HG03575 (cell line): ENCODE data around the gene KLHL40.

ENCODE experiments used
- ATAC-seq: cut with Tn5 transposase; IDR thresholded peaks from one replicate; pipeline ENCODE4 v1.9.1; 2021; ENCODE audit not compliant: unreplicated experiment, insufficient number of reproducible peaks, low FRiP score; ENCODE audit errors: extremely low read depth

Gene KLHL40

DNA sequence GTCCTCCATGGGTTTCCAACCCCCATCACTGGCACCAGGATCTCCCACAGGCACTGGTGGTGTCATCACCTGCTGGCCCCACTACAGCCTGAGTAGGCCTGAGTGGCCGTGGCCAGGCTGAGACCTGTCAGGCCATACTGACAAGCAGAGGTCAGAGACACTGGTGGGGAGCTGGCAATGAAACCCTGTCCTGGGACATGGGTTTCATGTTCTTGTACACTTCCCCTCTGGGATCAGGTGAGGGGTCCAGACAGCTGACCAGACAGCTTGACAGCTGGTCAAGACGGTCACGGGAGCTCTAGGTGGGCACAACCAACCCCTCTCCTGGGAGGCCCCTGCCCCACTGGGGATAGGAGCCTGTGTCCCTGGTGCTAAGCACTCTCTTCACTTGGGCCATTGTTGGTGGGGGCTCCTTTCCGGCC is 18.7 kb upstream of the KLHL40 start:
- ATAC-seq = no peak

DNA sequence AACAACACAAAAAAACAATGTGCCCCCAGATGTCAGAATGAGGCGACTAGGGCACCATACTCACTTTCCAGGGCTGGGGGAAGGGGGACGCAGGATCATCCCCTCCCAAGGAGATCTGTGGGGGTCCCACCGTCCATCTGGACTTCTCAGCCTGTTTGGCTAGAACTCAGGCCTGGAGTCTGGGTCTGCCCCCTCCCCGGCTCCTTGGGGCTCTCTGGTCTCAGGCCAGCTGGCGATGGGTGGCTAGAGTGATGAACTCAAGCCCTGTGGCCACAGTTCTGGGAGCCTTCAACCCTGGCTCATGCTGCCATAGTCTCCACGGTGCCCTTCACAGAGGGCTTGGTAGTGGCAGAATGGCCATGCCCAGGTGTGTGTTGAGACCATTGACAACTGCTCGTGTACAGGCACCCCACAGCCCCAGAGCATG is 18.2 kb upstream of the KLHL40 start:
- no peak for ATAC-seq

DNA sequence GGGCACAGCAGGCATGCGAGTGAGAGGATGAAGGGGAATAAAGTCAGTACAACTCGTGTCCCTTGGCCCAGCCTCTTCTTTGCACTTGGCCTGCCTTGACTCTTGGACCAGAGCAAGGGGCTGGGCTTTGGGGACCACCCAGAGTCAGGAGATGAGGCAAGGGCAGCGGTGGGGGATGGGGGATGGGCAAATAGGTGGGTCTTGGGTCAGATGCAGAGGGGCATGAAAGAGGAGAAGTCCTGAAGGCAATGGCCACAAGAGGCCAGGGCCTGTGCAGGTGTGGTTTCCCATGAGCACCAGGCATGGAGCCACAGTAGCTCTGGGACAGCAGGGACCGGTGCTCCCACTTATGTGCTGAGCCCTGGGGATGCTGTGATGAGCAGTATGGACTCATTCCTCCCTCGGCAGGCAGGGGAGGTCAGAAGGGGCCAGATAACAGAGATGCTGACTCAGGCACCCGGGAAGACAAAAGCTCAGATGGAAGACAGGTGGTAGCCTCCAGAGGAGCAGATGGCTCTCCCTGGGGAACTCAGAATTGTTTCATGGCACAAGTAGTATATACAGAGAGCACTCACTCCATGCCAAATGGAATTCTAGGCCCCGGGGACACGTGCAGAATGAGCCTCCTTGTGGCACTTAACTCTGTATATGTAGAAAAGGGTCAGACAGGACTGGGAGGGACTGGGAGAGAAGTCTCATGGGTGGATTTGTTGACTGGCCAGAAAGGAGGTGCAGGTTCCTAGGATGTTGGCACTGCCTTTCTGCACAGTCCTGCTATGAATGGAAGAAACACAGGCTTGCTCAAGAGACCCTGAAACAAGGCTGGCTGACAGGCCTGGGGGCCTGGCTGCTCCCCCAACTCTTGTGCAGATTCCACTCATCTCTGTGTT is 17.6 kb upstream of the KLHL40 start:
- ATAC-seq = no peak

DNA sequence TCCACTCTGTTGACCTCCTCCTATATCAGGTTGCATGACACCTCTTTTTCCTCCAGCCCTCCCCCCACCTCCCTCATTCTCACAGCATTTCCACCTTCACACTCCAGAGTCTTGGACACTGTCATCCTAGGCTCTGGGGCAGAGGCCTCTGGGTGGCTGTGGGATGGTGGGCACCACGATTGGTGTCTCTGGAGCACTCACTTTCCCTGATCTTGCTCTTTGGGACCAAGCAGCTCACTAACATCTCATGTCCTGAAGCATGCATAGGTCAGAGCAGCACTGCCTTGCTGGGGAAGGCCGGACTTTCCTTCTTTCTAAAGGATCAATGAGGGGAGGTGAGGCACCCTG is 16.9 kb upstream of the KLHL40 start:
- ATAC-seq = no peak

DNA sequence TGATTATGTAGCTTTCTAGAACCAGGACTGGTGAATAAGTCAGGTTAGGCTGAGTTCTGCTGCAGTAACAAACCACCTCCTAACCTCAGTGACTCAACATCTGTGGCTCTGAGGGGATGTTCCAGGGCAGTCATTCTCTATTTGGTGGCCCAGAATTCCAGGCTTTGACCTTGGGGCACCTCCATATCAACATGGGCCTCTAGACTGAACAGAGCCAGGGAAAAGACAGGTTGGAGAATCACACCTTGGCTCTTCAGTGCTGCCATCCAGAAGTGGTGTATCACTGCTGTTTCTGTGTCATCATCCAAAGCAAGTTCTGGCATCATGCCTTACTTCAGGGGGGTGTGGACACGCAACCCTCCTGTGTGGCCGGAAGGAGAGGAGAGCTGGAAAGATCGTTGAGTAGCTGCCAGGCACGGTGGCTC is 16.5 kb upstream of the KLHL40 start:
- no peak for ATAC-seq

DNA sequence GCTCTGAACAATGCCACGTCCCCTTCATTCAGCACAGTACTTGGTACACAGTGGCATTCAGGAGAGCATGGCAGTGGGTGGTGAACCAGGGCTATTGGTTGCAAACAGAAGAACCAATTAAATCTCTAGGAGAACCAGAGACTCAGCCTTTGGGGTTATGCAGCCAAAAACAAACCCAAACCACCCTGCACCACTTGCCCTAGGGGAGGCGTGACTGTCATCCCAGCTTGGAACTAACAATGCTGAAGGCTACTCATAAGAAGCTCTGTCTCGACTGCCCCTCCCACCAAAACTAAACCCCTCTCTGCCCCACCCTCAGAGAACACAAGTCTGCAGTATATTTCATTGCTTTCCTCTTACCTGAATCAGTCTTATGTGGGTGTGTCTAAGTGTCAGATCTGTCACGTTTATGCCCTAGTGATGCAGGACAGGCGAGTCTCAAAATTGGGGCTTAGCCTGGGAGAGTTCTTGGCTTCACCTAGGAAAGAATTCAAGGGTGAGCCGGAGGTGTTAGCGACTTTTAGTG is 15.2 kb upstream of the KLHL40 start:
- ATAC-seq = no peak

DNA sequence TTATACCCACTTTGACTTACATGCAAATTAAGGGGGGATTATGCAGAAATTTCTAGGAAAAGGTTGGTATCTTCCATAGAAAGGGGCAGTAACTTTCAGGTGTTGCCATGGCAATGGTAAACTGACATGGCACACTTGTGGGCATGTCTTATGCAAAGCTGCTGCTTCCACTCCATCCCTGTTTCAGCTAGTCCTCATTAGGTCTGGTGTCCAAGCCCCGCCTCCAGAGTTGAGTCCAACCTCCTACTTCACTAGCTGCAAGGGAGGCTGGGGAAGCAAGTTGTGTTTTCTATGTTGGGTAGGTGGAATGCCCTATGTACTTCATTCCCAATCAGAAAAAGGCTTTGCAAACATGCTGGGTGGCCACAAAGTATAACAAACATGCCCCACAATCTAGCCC is 14.7 kb upstream of the KLHL40 start:
- ATAC-seq = no peak

DNA sequence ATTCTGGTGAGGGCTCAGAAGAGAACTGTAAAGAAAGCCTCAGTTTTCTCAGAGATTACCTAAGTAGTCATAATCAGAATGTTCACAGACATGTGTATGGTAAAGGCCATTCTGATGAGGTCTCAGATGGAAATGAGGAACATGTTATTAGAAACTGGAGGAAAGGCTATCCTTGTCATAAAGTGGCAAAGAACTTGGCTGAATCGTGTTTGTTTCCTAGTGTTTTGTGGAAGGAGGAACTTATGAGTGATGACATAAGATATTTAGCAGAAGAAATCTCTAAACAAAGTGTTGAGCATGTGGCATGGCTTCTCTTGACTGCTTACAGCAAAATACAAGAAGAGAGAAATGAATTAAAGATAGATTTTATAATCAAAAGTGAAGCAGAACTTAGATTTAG is 12.8 kb upstream of the KLHL40 start:
- ATAC-seq = no peak

DNA sequence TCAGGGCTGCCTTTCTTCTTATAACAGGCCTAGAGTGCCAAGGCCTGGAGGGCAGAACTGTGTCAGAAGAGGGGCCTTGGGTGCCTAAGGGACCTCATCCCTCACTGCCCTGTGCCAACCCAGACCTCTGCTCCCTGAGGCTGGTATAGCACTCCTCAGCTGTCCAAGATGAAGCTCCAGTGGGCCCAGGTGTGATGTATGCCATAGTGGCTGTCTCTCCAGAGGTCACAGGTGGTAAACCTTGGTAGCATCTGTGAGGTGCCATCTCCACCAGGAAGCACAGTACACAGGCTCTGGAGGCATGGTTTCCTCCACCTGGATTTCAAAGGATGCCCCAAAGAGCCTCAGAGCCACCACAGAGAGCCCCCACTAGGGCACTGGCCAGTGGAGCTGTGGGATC is 12.3 kb upstream of the KLHL40 start:
- ATAC-seq = no peak

DNA sequence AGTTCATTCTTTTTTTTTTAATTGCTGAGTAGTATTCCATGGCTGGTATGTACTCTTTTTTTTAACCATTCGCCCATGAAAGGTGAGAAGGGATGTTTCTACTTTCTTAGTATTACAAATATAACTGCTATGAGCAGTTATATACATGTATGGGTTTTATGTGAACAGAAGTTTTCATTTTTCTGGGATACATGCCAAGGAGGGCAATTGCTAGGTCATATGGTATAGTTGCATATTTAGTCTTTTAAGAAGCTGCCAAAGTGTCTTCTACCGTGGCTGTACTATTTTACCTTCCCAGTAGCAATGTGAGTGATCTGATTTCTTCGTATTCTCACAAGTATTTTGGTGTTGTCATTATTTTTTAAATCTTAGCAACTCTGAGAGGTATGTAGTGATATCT is 11.2 kb upstream of the KLHL40 start:
- ATAC-seq = no peak

DNA sequence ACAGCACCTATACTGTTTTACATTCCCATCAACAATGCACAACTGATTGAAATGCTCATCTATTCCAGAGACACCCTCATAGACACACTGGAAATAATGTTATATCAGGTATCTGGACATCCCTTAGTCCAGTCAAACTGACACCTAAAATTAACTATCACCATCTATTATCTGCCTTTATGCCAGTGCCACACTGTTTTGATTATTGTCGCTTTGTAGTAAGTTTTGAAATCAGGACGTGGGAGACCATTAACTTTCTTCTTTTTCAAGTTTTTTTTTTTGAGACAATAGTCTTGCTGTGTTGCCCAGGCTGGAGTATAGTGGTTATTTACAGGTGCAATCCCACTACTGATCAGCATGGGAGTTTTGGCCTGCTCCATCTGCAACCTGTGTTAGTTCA is 9.4 kb upstream of the KLHL40 start:
- no peak for ATAC-seq

DNA sequence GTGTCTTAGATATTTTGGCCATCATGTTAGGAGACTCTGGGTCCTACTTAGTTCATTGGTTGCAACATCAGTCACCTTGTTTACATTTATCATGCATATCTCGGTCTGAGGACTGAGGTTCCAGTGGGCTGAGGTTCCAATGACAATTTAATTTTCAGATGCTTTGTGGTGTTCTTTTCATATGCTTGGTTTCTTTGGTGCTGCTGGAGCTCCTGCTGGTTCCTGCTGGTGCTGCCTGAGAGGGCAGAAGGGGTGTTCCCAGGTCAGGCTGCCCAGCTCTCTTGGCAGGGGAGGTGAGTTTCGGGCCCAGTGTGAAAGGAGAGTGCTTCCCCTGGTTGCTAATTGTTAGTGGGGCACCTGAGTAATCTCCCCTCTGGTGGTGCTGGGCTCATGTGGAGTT is 6.9 kb upstream of the KLHL40 start:
- no peak for ATAC-seq

DNA sequence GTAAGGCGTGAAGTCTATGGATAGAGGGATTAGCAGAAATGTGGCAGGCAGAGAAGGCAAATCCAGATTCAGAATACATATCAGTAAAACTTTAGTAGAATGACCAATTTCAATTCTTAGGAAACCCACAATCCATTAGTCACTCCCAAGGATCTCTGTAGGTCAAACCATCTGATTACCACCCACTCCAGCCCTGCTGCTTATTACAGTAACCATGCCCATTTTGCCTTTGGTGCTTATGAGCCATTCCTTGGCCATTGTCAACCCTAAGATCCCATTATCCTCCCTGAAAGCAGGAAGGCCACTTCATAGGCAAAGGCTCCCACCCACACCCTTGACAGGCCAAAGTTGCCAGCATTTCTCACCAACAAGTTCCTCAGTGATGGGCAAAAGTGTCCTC is 5.1 kb upstream of the KLHL40 start:
- ATAC-seq = no peak

DNA sequence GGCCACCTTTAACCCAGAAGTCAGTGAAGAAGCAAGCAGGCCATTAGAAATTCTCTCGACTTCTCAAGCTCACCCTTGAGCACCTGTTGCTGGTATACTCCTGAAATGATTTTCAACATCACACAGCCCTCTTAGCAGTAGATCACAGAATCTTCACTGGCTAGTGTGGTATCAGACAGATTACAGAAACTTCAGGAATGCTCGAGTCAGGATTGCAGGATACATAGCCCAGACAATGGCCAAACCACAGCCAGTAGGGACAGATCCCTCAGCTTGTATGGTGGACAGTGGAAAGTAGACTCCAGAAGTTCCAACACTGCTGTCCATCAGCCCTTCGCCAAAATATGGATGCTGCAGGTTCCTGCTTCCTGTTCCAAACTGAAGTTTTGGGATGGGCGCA is 4.5 kb upstream of the KLHL40 start:
- no peak for ATAC-seq

DNA sequence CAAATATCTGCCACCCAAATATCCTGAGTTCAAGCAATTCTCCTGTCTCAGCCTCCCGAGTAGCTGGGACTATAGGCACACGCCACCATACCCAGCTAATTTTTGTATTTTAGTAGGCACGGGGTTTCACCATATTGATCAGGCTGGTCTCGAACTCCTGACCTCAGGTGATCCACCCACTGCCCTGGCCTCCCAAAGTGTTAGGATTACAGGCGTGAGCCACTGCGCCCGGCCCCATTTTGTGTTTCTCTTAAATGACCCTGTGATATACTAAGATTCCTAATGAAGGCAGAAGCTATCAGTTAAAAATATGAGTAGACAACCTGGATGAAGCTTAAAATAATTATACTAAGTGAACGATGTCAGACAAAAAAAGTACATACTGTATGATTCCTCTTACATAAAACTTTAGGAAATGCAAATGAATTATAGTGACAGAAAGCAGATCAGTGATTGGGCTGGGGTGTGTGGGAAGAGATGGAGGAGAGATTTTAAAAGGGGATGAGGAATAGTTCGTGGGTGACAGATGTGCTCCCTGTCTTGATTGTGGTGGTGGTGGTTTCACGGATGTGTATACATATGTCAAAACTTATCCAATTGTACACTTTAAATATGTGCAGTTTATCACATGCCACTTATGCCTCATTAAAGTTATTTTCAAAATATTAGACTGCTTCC is 3.8 kb upstream of the KLHL40 start:
- no peak for ATAC-seq

DNA sequence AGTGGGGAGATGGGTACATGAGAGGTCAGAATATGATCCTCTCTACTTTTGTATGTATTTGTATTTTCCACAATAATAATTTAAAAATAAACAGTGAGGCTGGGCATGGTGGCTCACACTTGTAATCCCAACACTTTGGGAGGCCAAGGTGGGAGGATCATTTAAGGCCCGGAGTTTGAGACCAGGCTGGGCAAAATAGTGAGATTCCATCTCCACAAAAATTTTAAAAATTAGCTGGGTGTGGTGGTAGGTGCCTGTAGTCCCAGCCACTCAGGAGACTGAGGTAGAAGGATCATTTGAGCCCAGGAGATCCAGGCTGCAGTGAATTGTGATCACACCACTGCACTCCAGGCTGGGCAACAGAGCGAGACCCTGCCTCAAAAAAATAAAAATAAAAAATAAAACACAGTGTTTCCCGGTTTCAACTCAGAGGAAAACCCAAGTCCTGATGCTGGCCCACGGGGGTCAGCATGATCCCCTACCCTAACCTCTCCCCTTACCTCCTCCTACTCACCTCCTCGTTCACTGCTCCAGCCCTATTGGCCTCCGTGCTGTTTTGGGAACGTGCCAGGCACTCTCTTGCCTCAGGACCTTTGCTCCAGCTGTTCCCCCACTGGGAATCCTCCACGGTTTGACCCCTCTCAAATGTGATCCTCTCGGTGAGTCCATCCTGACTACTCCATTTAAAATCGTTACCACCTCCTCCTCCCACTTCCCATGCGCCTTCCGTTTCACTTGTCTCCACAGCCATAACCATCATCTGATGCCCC is 2.9 kb upstream of the KLHL40 start:
- ATAC-seq = no peak

DNA sequence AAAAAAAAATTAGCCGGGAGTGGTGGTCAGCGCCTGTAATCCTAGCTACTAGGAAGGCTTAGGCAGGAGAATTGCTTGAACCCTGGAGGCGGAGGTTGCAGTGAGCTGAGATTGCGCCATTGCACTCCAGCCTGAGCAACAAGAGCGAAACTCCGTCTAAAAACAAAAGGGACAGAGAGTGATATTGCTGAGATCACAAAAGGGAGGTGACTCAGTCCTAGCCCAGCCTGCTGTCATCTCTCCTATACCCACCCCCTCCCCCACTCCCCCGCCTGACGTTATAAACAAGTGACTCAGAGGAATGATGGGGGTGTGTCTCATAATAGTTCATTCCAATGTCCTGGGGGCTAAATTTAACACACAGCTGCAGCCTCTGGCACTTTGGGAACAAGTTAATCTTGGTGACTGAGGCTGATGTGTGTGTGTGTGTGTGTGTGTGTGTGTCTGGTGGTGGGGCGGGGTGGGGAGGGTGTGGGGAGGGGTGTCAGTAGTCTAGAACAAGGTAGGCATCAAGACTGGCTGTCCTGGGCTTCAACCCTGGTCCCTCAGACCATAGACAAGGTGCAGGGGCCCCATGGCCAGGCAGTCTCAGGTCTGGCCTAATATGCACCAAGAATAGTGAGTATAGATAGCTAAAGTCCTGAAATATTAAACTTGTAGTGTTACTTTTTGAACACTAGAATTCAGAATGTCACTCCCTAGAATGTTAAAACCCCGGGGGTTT is 1.3 kb upstream of the KLHL40 start:
- no peak for ATAC-seq

DNA sequence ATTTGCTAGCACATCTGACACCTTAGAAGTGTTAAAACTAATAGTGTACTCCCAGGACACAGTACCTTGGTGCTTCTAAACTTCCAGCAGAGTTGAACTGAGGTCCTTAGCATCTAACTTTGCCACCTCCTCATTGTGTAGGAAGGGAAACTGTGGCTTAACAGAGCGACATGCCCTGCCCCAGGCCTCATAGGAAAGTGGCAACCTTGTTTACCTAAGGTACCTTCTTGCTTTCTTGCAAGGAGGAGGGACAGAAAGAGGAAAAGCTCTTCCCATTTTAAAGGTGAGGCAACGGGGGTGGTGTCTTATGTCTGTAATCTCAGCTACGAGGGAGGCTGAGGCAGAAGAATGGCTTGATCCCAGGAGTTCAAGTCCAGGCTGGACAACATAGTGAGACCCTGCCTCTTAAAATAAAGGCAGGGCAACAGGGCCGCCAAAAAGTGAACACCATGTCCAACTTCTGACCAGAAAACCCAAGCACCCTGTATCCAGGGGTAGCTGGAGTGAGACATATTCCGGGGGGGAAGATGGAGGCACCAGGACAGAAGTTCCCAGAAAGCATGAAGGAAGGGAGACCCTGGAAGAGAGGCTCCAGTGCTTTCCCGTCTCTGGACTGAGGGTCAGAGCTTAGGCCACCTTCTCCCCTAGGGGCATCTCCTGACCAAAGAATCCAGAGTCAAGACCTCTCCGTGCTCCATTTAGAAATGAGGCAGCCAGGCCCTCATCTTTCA is 540 bp upstream of the KLHL40 start:
- no peak for ATAC-seq
